Measurements from ENCODE around the gene MRPL14. TPM values are rescaled to one million over a fixed set of nuclear protein-coding genes. Genes with fewer than 3 reads are reported as not detected.

Gene MRPL14
- total and polyA plus RNA-seq, 9 of the 15 experiments (the other 6 are each of a cell fraction or from before 2014, with no cell fraction given) = 126 to 424 (median 165) TPM

- no TSS peak for BruUV-seq (replicated peaks)
- H3K9ac ChIP-seq (ENCODE audit: insufficient read depth in 1 of 2, low read depth in 2 of 2, low read length in 2 of 2) = no peak overlapping the region
- no peaks in the 10 kb centered on the region for H3K27me3 ChIP-seq (ENCODE audit: control insufficient read depth in 2 of 2, insufficient read depth in 2 of 2, low read length in 2 of 2)
- no peak overlapping the region for H3K27ac ChIP-seq (ENCODE audit: extremely low read depth, low read depth, low read length)
- H3K79me2 ChIP-seq (ENCODE audit: control insufficient read depth, insufficient read depth, low read length) = peaks cover 65% of the 10 kb centered on the region
- H3K9me3 ChIP-seq (replicated peaks; ENCODE audit: control insufficient read depth, insufficient read depth, low read depth, low read length) = no peaks in the 10 kb centered on the region
- H3K9me1 ChIP-seq (ENCODE audit: control insufficient read depth, insufficient read depth, low read length) = peaks cover 8% of the 10 kb centered on the region
- FAIRE-seq = no peak
- no peak overlapping the region for H3K4me2 ChIP-seq (ENCODE audit: insufficient read depth, low read length)
- H4K20me1 ChIP-seq (replicated peaks; ENCODE audit: control insufficient read depth, insufficient read depth, low read length) = peaks cover 31% of the 10 kb centered on the region
- H2AFZ ChIP-seq (ENCODE audit: low read depth, low read length) = no peak overlapping the region
- no peak for DNase-seq (ENCODE audit: extremely low read depth in 1 of 4, low spot score in 3 of 4)
- intact Hi-C loops (cut with micrococcal nuclease) (no loop called here), in situ Hi-C loops (cut with MboI) (no loop called here)
- POLR2A ChIA-PET = interaction anchor here (0.7 to 0.9 kb wide), 2 partner anchors 29 to 143 kb away, joined by 3 read pairs; no protein-coding TSS in a partner anchor
- peak; percentile 21 to 44 (median 28); a peak in 3 of 6 replicates for TF ChIP-seq CTCF (IDR thresholded peaks at IDR 0.05 in 2 of 3, conservative IDR thresholded peaks at IDR 0.05 in 1 of 3; ENCODE audit: insufficient read depth in 2 of 3, low read depth in 1 of 3, low read length in 3 of 3)
- TF ChIP-seq NUFIP1 (IDR thresholded peaks at IDR 0.05; ENCODE audit: partially characterized antibody) = no peak
- H3K4me3 ChIP-seq = no peak overlapping the region
- peaks cover 97% of the 10 kb centered on the region for H3K36me3 ChIP-seq (ENCODE audit: control insufficient read depth, insufficient read depth, low read length)
- WGBS (ENCODE audit: insufficient coverage, low coverage, missing lambda C conversion rate) = 59% methylated on average over 3 of the region's 3 CpGs
- peaks cover 17 to 22% of the 10 kb centered on the region in 2 experiments; a peak in 4 of 5 replicates for H3K4me1 ChIP-seq (replicated peaks in 1 of 2; ENCODE audit: control insufficient read depth in 2 of 2, insufficient read depth in 2 of 2, low read length in 2 of 2)
- peak; percentile 32; the same call in 1 of the 3 replicates for ATAC-seq
- CTCF ChIA-PET (ENCODE audit: low intra/inter-chr PET ratio) = no interaction called here
Measured at GRCh38 chr6:44113414-44113813, 13.8 kb downstream of the MRPL14 start.

Data from K562 (cell line).